ENCODE measurements around the gene STARD9.
"Not testable (repeated sequence)": the region's sequence is repeated elsewhere in the genome, so short reads cannot be mapped to it uniquely, and the experiment has no call there.

Gene STARD9

GRCh38 chr15:42732095-42732827 lies 156.9 kb downstream of the STARD9 start:
- FAIRE-seq: no peak

- FAIRE-seq: no peak
Measured at GRCh38 chr15:42733027-42733426, 157.6 kb downstream of the STARD9 start.

GRCh38 chr15:42734076-42734672 lies 158.8 kb downstream of the STARD9 start:
- FAIRE-seq: no peak

- FAIRE-seq: no peak
Measured at GRCh38 chr15:42735382-42736165, 160.2 kb downstream of the STARD9 start.

- FAIRE-seq: no peak
Measured at GRCh38 chr15:42736178-42736792, 160.9 kb downstream of the STARD9 start.

GRCh38 chr15:42736793-42737528 lies 161.6 kb downstream of the STARD9 start, which contains the start of gene CDAN1:
Gene CDAN1, minus strand, starts transcription at chr15:42737128. Its CDS starts 26 bp downstream, at chr15:42737102.
- no peak for FAIRE-seq

- FAIRE-seq: no peak
Measured at GRCh38 chr15:42737529-42738328, 162.3 kb downstream of the STARD9 start.

GRCh38 chr15:42741710-42742109 lies 166.3 kb downstream of the STARD9 start:
- FAIRE-seq: no peak

GRCh38 chr15:42742149-42742548 lies 166.7 kb downstream of the STARD9 start:
- no peak for FAIRE-seq

- no peak for FAIRE-seq
Measured at GRCh38 chr15:42744195-42744594, 168.8 kb downstream of the STARD9 start.

- no peak for FAIRE-seq
Measured at GRCh38 chr15:42749266-42749665, 173.9 kb downstream of the STARD9 start.

- FAIRE-seq: no peak
Measured at GRCh38 chr15:42750306-42750705, 174.9 kb downstream of the STARD9 start.

- no peak for FAIRE-seq
Measured at GRCh38 chr15:42759093-42759492, 183.7 kb downstream of the STARD9 start.

GRCh38 chr15:42760759-42761158 lies 185.4 kb downstream of the STARD9 start:
- FAIRE-seq: no peak

GRCh38 chr15:42761813-42762212 lies 186.4 kb downstream of the STARD9 start:
- FAIRE-seq: not testable (repeated sequence)

- FAIRE-seq: not testable (repeated sequence)
Measured at GRCh38 chr15:42764154-42764731, 188.8 kb downstream of the STARD9 start.

- not testable (repeated sequence) for FAIRE-seq
Measured at GRCh38 chr15:42766109-42766508, 190.7 kb downstream of the STARD9 start.
